ENCODE measurements around the gene TUBD1. TPM values are rescaled to one million over a fixed set of nuclear protein-coding genes. Genes with fewer than 3 reads are reported as not detected.

The TUBD1 gene
- total and polyA plus RNA-seq, 4 donors = 2.1 to 12.7 (median 6.0) TPM

DNA sequence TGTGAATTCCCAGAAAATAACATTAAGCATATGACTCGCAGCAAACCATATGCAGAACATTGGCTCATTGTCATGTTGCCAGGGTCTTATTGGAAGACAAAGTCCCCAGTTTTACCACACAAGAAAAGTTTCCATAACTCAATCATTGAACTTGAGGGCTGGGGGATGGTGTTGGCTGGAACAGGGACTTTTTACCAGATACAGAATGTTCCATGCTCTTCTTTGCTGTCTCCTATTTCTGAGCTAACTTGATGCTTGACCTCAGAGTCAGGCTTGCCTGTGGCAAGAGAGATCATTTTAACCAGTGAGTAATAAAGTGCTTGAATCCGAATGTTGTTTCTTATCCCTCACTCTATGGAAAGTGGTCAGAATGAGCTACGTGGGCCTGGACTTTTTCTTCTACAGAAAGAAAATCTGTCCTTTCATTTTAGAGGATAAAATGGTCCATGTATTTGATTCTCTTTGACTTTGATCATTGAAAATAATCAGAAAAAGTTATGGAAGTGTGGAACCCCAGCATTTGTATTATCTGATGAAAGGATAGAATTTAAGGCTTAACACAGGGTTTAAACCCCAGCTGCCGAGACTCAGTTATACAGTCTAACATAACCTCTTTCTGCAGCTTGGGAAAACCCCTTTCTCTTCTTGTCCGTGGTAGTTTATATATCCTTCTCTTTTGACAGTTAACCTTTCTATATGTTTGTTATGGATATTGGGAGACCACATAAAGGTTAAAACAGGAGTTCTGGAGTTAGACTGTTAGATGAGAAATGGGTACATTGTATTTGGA is 67.0 kb downstream of the TUBD1 start:
- Histone ChIP-seq H3K27me3 (ENCODE audit: control insufficient read depth in 4 of 4, insufficient read depth in 4 of 4, low read length in 3 of 4) (no peaks in the 10 kb centered on the region), H3K9ac (ENCODE audit: low read depth in 1 of 2, low read length in 2 of 2) (no peak overlapping the region), H3K9me3 (ENCODE audit: control insufficient read depth in 4 of 4, low read length in 3 of 4) (no peaks in the 10 kb centered on the region), H3K36me3 (ENCODE audit: control insufficient read depth in 4 of 4, insufficient read depth in 3 of 4, low read depth in 1 of 4, low read length in 3 of 4) (peaks cover 0 to 3% (median 1%) of the 10 kb centered on the region in 4 donors), H3K4me3 (ENCODE audit: low read depth in 1 of 3, low read length in 3 of 3) (no peak overlapping the region), H3K27ac (ENCODE audit: low read depth in 1 of 2, low read length in 2 of 2) (peak overlapping the region; percentile 42 to 43), H3K4me1 (ENCODE audit: control insufficient read depth in 4 of 4, insufficient read depth in 4 of 4, low read length in 3 of 4) (peaks cover 0 to 13% (median 11%) of the 10 kb centered on the region in 4 donors)
- WGBS = 82% methylated on average over 5 of the region's 5 CpGs
- TF ChIP-seq FOXA2 (IDR thresholded peaks at IDR 0.05) = no peak
- TF ChIP-seq EGR1 (IDR thresholded peaks at IDR 0.05; ENCODE audit: low read depth in 2 of 2) = no peak
- TF ChIP-seq, protein P1, sequence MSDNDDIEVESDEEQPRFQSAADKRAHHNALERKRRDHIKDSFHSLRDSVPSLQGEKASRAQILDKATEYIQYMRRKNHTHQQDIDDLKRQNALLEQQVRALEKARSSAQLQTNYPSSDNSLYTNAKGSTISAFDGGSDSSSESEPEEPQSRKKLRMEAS (IDR thresholded peaks at IDR 0.05) = no peak
- peak in 1 of 2 donors; percentile 12 for TF ChIP-seq RXRA (IDR thresholded peaks at IDR 0.05)
- peak; percentile 78 for TF ChIP-seq NR2F2 (IDR thresholded peaks at IDR 0.05)
- TF ChIP-seq, protein P2, sequence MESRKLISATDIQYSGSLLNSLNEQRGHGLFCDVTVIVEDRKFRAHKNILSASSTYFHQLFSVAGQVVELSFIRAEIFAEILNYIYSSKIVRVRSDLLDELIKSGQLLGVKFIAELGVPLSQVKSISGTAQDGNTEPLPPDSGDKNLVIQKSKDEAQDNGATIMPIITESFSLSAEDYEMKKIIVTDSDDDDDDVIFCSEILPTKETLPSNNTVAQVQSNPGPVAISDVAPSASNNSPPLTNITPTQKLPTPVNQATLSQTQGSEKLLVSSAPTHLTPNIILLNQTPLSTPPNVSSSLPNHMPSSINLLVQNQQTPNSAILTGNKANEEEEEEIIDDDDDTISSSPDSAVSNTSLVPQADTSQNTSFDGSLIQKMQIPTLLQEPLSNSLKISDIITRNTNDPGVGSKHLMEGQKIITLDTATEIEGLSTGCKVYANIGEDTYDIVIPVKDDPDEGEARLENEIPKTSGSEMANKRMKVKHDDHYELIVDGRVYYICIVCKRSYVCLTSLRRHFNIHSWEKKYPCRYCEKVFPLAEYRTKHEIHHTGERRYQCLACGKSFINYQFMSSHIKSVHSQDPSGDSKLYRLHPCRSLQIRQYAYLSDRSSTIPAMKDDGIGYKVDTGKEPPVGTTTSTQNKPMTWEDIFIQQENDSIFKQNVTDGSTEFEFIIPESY (IDR thresholded peaks at IDR 0.05) = no peak
- no peak for TF ChIP-seq FOXA1 (IDR thresholded peaks at IDR 0.05)
- TF ChIP-seq SP1 (IDR thresholded peaks at IDR 0.05) = peak; percentile 57
- TF ChIP-seq YY1 (IDR thresholded peaks at IDR 0.05) = no peak
- TF ChIP-seq, protein P3, sequence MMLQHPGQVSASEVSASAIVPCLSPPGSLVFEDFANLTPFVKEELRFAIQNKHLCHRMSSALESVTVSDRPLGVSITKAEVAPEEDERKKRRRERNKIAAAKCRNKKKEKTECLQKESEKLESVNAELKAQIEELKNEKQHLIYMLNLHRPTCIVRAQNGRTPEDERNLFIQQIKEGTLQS (IDR thresholded peaks at IDR 0.05) = no peak
- TF ChIP-seq, protein P4, sequence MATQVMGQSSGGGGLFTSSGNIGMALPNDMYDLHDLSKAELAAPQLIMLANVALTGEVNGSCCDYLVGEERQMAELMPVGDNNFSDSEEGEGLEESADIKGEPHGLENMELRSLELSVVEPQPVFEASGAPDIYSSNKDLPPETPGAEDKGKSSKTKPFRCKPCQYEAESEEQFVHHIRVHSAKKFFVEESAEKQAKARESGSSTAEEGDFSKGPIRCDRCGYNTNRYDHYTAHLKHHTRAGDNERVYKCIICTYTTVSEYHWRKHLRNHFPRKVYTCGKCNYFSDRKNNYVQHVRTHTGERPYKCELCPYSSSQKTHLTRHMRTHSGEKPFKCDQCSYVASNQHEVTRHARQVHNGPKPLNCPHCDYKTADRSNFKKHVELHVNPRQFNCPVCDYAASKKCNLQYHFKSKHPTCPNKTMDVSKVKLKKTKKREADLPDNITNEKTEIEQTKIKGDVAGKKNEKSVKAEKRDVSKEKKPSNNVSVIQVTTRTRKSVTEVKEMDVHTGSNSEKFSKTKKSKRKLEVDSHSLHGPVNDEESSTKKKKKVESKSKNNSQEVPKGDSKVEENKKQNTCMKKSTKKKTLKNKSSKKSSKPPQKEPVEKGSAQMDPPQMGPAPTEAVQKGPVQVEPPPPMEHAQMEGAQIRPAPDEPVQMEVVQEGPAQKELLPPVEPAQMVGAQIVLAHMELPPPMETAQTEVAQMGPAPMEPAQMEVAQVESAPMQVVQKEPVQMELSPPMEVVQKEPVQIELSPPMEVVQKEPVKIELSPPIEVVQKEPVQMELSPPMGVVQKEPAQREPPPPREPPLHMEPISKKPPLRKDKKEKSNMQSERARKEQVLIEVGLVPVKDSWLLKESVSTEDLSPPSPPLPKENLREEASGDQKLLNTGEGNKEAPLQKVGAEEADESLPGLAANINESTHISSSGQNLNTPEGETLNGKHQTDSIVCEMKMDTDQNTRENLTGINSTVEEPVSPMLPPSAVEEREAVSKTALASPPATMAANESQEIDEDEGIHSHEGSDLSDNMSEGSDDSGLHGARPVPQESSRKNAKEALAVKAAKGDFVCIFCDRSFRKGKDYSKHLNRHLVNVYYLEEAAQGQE (IDR thresholded peaks at IDR 0.05) = no peak
- peak in 1 of 2 donors; percentile 18 for TF ChIP-seq JUND (IDR thresholded peaks at IDR 0.05)
- TF ChIP-seq, protein P5, sequence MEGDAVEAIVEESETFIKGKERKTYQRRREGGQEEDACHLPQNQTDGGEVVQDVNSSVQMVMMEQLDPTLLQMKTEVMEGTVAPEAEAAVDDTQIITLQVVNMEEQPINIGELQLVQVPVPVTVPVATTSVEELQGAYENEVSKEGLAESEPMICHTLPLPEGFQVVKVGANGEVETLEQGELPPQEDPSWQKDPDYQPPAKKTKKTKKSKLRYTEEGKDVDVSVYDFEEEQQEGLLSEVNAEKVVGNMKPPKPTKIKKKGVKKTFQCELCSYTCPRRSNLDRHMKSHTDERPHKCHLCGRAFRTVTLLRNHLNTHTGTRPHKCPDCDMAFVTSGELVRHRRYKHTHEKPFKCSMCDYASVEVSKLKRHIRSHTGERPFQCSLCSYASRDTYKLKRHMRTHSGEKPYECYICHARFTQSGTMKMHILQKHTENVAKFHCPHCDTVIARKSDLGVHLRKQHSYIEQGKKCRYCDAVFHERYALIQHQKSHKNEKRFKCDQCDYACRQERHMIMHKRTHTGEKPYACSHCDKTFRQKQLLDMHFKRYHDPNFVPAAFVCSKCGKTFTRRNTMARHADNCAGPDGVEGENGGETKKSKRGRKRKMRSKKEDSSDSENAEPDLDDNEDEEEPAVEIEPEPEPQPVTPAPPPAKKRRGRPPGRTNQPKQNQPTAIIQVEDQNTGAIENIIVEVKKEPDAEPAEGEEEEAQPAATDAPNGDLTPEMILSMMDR (IDR thresholded peaks at IDR 0.05; ENCODE audit: low read depth, low read length, missing input control) = no peak
- no peak for TF ChIP-seq GABPA (IDR thresholded peaks at IDR 0.05 in 1 of 2, conservative IDR thresholded peaks at IDR 0.05 in 1 of 2)
- no peak for TF ChIP-seq RAD21 (IDR thresholded peaks at IDR 0.05)
- no peak for TF ChIP-seq HNF4G (IDR thresholded peaks at IDR 0.05)
- no peak for TF ChIP-seq TAF1 (conservative IDR thresholded peaks at IDR 0.05)
- no peak for TF ChIP-seq HNF4A (conservative IDR thresholded peaks at IDR 0.05)
- no peak for DNase-seq (ENCODE audit: low spot score)

All from liver (tissue), 9 donors.